Nephron progenitor cell (in vitro differentiated cells): ENCODE results near the gene KCNIP3.
A peak's percentile ranks its signal among the peaks of the same experiment; 100 is the strongest.

Experiments
- DNase-seq: peaks from one replicate; pipeline ENCODE4 v3.0.0; 2021
- H3K27ac Mint-ChIP-seq: 2 replicates; pipeline ENCODE4 v1.8.0; 2021; ENCODE audit warnings: mild to moderate bottlenecking, moderate library complexity, mixed read lengths
- H3K27me3 Mint-ChIP-seq: 2 replicates; pipeline ENCODE4 v1.8.0; 2021; ENCODE audit warnings: mild to moderate bottlenecking, low read depth, mixed read lengths; ENCODE audit not compliant: poor library complexity
- H3K36me3 Mint-ChIP-seq: 2 replicates; pipeline ENCODE4 v1.8.0; 2021; ENCODE audit warnings: low read depth, mixed read lengths
- H3K4me1 Mint-ChIP-seq: 2 replicates; pipeline ENCODE4 v1.8.0; 2021; ENCODE audit warnings: mixed read lengths
- H3K4me3 Mint-ChIP-seq: 2 replicates; pipeline ENCODE4 v1.8.0; 2021; ENCODE audit warnings: mild to moderate bottlenecking, moderate library complexity, mixed read lengths
- H3K9me3 Mint-ChIP-seq: 2 replicates; pipeline ENCODE4 v1.8.0; 2021; ENCODE audit warnings: mild to moderate bottlenecking, moderate library complexity, mixed read lengths
- CTCF ChIP-seq: fragments of 200-600 bp; sonication (generic); IDR thresholded peaks from 2 replicates; pipeline ENCODE4 v1.5.0; 2021; ENCODE audit warnings: antibody characterized with exemption

The KCNIP3 gene

GRCh38 chr2:95264624-95265023 lies 32.5 kb upstream of the KCNIP3 start:
- Mint-ChIP-seq H3K27ac (no peak overlapping the region), H3K36me3 (peaks cover 5% of the 10 kb centered on the region), H3K27me3 (peaks cover 14% of the 10 kb centered on the region), H3K4me1 (peaks cover 20% of the 10 kb centered on the region), H3K9me3 (peaks cover 30% of the 10 kb centered on the region), H3K4me3 (no peak overlapping the region)
- DNase-seq, result no peak
- no peak for TF ChIP-seq CTCF

GRCh38 chr2:95265182-95265581 lies 32.0 kb upstream of the KCNIP3 start:
- Mint-ChIP-seq H3K27ac (no peak overlapping the region), H3K4me1 (peaks cover 17% of the 10 kb centered on the region), H3K36me3 (peaks cover 3% of the 10 kb centered on the region), H3K4me3 (no peak overlapping the region), H3K27me3 (peaks cover 16% of the 10 kb centered on the region), H3K9me3 (peaks cover 26% of the 10 kb centered on the region)
- no peak for DNase-seq
- TF ChIP-seq CTCF, result no peak

- peaks cover 14% of the 10 kb centered on the region for H3K27me3 Mint-ChIP-seq
- peak overlapping the region; percentile 49 for H3K27ac Mint-ChIP-seq
- no peaks in the 10 kb centered on the region for H3K36me3 Mint-ChIP-seq
- H3K9me3 Mint-ChIP-seq, result peaks cover 15% of the 10 kb centered on the region
- no peak for DNase-seq
- no peak overlapping the region for H3K4me3 Mint-ChIP-seq
- no peak for TF ChIP-seq CTCF
- peaks cover 14% of the 10 kb centered on the region for H3K4me1 Mint-ChIP-seq
These were observed 30.2 kb upstream of the KCNIP3 start for GRCh38 chr2:95266781-95267430.

- peaks cover 8% of the 10 kb centered on the region for H3K27me3 Mint-ChIP-seq
- H3K36me3 Mint-ChIP-seq, result no peaks in the 10 kb centered on the region
- no peak overlapping the region for H3K27ac Mint-ChIP-seq
- peaks cover 10% of the 10 kb centered on the region for H3K9me3 Mint-ChIP-seq
- H3K4me1 Mint-ChIP-seq, result peaks cover 14% of the 10 kb centered on the region
- TF ChIP-seq CTCF, result no peak
- H3K4me3 Mint-ChIP-seq, result no peak overlapping the region
- DNase-seq, result no peak
These were observed 29.5 kb upstream of the KCNIP3 start for GRCh38 chr2:95267458-95268210.

GRCh38 chr2:95268211-95269035 lies 28.7 kb upstream of the KCNIP3 start:
- peaks cover 6% of the 10 kb centered on the region for H3K27me3 Mint-ChIP-seq
- no peak overlapping the region for H3K4me3 Mint-ChIP-seq
- peaks cover 14% of the 10 kb centered on the region for H3K4me1 Mint-ChIP-seq
- DNase-seq, result no peak
- TF ChIP-seq CTCF, result no peak
- H3K27ac Mint-ChIP-seq, result no peak overlapping the region
- peaks cover 5% of the 10 kb centered on the region for H3K9me3 Mint-ChIP-seq
- no peaks in the 10 kb centered on the region for H3K36me3 Mint-ChIP-seq
